GM10266 (cell line): Measurements from ENCODE around the gene RET.

Source experiments
- DNase-seq: peaks from one replicate; pipeline ENCODE4 v3.0.0; 2012; ENCODE audit errors: extremely low spot score
- CTCF ChIP-seq: IDR thresholded peaks from 2 replicates; pipeline ENCODE4 v1.5.1; 2012; ENCODE audit warnings: mild to moderate bottlenecking, low read depth; ENCODE audit not compliant: control insufficient read depth, insufficient read depth; ENCODE audit errors: missing control alignments

Gene RET

DNA sequence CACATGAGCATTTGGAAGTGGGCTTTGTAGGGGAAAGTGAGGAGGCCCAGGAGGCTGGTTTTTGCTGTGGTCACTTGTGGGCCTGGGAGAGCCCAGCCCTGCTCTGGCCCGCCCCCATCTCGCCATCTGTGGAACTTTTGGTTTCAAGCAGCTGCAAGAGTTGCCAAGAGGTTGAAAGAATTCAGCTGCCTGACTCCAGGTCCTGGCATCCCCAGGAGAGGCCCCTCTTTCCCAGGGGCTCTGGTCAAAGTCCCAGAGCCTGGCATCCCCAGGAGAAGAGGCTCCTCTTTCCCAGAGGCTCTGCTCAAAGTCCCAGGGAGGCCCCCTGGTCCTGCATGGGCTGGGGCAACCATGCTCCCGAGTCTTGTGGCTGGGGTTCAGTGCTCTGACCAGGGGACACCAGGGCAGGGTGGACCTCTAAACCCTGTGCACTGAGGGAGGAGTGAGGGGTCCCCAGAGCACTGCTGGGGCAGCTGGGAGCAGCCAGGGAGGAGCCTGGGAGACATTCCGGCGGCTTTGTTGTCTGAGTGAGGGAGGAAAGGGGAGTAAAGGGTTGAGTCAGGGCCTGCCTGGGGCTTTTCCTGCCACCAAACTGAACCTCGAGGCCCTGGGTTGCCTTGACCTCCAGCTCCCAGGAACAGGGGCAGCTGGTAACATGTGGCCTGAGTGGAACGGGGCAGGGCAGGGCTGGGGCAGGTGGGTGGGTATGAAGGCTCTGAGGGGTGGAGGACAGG is 33.6 kb downstream of the RET start:
- no peak for TF ChIP-seq CTCF
- no peak for DNase-seq

DNA sequence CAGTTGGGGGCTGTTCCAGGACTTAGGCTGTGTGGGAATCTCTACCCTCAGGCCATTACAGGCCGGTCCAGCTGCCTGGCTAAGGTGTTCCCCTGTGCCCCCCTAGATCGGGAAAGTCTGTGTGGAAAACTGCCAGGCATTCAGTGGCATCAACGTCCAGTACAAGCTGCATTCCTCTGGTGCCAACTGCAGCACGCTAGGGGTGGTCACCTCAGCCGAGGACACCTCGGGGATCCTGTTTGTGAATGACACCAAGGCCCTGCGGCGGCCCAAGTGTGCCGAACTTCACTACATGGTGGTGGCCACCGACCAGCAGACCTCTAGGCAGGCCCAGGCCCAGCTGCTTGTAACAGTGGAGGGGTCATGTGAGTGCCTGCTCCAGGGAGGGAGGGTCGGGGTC is 34.2 kb downstream of the RET start:
- TF ChIP-seq CTCF, result no peak
- no peak for DNase-seq

GRCh38 chr10:43111921-43112607 is 35.2 kb downstream of the RET start:
- TF ChIP-seq CTCF, result no peak
- no peak for DNase-seq

DNA sequence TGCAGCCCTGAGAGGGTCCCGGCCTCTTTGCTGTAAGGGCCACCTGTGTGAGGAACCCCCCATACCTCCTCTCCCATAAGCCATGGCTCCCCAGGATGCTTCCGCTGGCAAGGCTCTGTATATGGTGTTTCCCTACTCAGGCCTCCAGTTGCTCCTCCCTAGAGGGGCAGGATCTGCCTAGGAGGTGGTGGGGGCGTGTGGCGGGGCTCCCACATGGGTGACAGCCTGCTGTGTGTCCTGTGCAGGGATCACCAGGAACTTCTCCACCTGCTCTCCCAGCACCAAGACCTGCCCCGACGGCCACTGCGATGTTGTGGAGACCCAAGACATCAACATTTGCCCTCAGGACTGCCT is 35.7 kb downstream of the RET start:
- no peak for TF ChIP-seq CTCF
- no peak for DNase-seq

- TF ChIP-seq CTCF, result no peak
- DNase-seq, result no peak
Measured at GRCh38 chr10:43113201-43114087, 36.6 kb downstream of the RET start.

- DNase-seq, result no peak
- TF ChIP-seq CTCF, result no peak
Measured at GRCh38 chr10:43114088-43114742, 37.3 kb downstream of the RET start.
